Activated gamma-delta T cell treated with Interleukin-2 at 50 U/mL for 16 hours (primary cell): Measurements from ENCODE around the gene KIF18B.
"Not testable (repeated sequence)": the region's sequence is repeated elsewhere in the genome, so short reads cannot be mapped to it uniquely, and the experiment has no call there.

Source experiments
- DNase-seq: peaks from one replicate; pipeline ENCODE4 v3.0.0-alpha.2; 2020

KIF18B gene

GRCh38 chr17:44968225-44969143 lies 20.9 kb upstream of the KIF18B start, which contains the start of gene C1QL1:
Gene C1QL1 (minus strand): TSS chr17:44968303. CDS start chr17:44968048, 255 bp downstream.
- DNase-seq: peak; percentile 77

DNA sequence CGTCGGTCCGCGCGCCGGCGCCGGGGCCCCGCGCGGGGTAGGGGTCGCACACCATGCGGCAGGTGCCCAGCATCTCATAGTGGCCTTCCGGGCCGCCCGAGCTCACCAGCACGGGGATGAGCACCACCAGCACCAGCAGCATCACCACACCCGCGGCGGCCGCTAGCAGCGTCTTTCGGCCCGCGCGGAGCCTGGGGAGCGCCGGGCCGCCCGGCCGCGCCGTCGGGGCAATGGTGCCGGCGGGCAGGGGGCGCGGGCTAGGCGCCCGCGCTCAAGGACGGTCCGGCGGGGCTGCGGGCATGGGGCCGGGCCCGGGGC lies 20.3 kb upstream of the KIF18B start:
- no peak for DNase-seq

GRCh38 chr17:44967026-44967906 lies 19.7 kb upstream of the KIF18B start:
- DNase-seq: no peak

- DNase-seq: no peak
Observed at GRCh38 chr17:44966348-44967025, 18.9 kb upstream of the KIF18B start.

DNA sequence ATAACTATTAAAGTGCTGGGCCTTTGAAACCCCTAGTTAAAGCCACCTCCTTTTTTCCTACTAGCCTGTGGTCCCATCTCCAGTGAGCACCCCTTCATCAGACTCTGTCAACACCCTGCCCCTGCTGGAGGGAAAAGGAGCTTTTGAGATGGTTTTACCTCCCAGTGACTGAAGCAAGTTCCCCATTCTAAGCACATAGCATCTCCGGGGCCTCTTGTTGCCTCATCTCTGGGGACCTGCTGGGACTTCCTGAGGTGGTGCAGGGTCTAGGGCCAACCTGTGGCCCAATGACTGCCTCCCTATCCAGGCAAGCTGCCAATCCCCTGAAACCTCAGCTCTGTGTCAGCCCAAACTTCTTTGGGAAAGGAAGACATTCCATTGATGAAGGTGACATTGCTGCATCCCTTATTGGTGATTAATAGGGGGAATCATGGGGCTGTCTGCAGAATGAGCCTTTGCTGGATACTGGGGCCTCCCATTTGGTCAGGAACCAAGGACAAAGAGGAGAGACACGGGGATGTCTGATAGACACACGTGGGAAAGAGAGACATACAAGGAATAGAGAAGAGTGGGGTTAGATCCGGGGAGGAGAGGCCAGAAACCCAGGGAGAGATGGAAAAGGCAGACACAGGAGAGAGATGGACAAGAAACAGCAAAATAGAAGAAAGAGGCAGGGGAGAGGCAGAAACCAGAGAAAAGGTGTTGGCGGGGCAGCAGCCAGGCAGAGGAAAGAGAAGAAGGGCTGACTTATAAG lies 18.1 kb upstream of the KIF18B start:
- no peak for DNase-seq

DNA sequence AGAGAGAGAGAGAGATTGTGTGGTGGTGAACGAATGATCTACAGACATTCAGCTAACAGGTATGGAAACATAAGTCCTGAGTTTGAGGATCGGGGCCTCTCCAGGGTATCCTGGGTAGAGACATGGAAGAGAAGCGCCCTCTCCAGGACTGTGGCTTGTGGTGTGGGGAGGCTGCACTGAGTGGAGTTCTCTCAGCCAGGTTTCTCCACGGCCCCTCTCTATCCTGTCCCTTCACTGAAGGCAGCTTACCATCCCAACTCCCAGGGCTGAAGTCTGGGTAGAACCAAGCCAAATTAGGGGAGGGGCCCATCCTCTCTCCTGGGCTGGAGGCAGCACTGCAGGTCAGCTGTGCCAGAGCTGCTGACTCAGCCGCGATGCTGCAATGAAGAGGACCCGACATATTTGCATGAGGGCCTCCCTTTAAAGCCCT lies 14.4 kb upstream of the KIF18B start:
- no peak for DNase-seq

GRCh38 chr17:44960691-44961090 lies 13.1 kb upstream of the KIF18B start:
- DNase-seq: no peak

DNA sequence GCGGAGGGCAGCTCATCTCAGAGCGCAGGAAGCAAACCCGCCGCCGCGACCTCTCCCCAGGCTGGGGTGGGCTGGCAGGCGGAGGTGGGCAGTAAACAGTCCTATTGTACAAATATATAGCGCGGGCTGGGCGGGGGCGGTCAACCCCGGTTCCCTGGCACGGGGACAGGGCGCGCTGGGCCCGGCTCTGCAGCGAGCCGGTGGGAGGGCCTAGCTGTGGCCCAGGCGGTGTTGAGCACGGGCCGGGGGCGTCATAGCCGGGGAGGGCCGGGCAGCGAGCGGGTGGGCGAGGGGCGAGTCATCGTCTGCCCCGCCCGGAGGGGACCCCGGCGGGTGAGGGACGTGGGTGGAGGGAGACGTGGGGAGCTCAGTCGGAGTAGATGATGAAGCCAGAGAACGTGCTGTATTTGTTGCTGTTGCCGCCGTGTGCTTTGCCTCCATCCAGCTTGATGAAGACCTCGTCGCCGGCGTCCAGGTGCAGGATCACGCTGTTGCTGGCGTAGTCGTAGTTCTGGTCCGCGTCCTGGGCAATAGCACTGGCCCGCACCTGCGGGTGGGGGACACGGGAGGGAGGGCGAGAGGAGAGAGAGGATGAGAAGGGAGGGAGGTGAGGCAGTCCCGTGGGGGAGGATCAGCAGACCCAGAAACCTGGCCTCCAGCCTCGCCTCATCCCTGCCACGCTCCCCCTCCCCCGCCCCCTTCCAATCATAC lies 12.4 kb upstream of the KIF18B start:
- DNase-seq: no peak

DNA sequence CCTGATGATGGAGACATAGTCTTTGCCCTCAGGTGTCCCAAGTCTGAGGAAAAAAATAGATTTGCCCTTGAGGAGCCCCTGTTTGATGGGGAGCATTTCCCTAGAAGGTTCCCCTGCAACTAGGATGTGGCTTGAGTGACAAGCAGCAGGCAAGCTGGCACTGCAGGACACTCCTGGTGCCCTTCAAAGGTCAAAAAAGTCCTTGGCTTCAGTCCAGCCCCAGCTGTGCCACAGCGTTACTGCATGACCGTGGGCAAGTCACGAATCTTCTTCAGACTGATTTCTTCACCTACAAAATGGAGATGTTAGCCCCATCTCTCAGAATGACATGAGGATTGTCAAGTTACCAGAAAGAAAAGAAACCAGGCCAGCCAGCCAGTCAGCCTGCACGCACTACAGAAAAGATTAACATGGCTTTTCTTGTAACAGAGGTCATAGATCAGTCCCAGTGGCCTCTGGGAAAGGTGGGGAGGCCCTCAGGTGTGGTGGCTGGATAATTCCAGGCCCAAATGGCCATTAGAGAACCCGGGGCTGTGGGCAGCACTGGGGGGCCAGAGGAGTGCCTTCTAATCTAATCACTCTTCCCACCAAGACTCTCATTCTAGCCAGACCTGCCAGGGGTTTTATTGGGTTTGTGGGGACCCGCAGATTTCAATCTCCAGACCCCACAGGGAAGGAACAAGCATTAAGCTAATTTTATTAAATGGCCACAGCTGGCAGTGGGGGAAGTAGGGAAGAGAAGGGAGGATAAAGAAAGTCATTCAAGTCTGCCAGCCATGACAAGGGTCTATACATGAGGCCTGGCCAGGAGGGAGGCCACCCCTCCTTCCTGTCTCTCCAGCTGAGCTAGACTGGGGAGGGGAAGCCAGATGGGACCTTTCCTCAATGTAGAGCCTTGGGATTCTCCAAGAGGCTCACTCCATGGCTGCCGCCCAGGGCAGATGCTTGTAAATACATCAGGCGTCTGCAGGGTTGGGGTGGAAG lies 9.7 kb upstream of the KIF18B start:
- DNase-seq: no peak

- no peak for DNase-seq
Observed at GRCh38 chr17:44955674-44956425, 8.3 kb upstream of the KIF18B start.

- DNase-seq: no peak
Observed at GRCh38 chr17:44952946-44953475, 5.4 kb upstream of the KIF18B start.

DNA sequence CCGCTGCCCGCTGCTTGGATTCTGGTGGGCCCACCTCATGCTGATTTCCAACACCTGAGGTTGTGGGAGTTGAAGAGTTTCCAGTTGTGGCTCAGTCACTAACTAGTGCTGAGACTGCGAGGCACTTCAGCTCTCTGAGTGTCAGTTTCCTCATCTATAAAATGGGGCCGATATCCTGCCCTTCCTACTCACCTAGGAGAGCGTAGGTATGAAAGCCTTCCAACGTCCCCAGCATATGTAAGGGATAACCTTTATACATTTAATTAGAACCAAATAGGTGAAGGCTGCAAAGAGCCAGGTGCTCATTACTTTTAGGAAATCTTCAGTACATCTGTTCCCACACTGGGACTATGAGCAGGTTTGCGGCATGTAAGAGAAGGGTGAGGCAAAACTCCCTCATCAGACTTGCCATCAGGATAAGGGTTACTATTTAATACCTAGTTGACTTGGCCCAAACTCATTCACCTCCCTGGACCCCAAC lies 782 bp upstream of the KIF18B start:
- no peak for DNase-seq

DNA sequence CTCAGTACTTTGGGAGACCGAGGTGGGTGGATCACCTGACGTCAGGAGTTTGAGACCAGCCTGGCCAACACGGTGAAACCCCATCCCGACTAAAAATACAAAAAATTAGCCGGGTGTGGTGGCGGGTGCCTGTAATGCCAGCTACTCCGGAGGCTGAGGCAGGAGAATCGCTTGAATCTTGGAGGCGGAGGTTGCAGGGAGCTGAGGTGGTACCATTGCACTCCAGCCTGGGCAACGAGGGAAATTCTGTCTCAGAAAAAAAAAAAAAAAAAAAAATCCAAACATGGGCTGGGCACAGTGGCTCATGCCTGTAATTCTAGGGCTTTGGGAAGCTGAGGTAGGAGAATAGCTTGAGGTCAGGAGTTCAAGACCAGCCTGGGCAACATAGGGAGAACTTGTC lies 1.9 kb downstream of the KIF18B start:
- not testable (repeated sequence) for DNase-seq

- DNase-seq: no peak
Observed at GRCh38 chr17:44942456-44942855, 5.1 kb downstream of the KIF18B start.

DNA sequence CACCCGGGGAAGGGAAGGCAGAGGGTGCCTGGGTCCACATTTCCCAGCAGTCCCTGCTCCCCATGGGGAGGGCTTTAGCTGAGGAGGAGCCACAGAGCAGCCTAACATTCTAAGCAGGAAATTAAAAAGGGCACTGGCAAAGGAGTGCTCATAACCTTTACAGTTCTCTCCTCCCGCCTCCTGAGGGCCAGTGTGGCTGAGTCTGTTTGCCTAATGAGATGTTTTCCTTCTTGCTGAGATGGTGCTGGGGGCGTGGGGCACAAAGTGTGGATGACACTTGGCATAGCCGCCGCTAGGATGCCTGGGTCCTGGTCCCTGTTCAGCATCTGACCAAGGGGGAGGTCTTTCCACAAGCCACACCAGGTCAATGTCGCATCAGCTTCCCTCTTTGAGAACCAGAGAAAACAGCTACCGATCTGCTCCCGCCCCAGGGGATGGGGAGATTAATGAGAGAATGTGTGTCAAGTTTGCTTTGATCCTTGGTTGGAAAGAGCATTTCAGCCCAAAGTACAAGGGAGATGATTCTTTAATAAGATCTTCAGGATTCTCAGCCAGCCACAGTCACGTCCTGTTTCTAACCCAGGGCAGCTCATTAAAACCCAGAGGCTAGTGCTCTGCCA lies 5.8 kb downstream of the KIF18B start:
- DNase-seq: no peak

GRCh38 chr17:44940768-44941167 lies 6.8 kb downstream of the KIF18B start:
- DNase-seq: no peak

- DNase-seq: no peak
Observed at GRCh38 chr17:44940317-44940716, 7.3 kb downstream of the KIF18B start.

DNA sequence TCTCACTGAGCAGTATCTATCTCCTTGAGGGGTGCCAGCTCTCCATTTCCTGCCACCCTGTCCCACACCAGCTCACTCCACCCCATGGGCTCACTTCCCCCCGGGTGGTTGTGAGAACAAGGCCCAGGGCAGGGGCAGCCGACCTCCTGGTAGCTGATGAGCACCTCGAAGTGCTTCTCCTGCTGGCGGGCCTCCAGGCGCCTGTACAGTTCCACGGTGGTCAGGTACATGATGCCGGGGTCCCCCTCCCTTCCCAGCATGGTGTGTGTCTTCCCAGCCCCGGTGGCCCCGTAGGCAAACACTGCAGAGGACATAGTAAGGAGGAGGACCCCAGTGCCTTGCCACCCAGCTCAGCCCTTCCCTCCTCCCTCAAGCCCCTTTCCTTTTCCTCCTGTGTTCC lies 12.5 kb downstream of the KIF18B start:
- DNase-seq: no peak

DNA sequence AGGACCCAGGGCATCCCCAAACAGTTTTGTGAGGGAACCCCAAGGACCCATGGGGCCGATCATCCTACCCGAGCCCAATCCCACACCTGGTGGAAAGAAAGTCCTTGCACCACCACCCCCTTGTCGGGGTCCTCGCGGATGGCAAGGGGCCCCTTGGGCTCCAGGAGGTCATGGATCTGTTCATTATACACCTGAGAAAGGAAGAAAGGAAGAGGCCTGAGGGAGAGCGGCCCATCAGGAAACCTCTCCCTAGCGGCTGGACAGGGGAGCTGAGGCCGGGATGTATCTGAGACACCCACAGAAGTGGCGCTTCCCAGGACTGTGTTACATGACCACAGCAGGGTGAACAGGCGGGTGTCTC lies 12.8 kb downstream of the KIF18B start:
- DNase-seq: no peak
